HG03342 (cell line): ENCODE measurements around the gene SPNS3.

Experiments
- ATAC-seq: cut with Tn5 transposase; IDR thresholded peaks from one replicate; pipeline ENCODE4 v1.9.1; 2021; ENCODE audit warnings: mild to moderate bottlenecking, moderate library complexity; ENCODE audit not compliant: unreplicated experiment

SPNS3 gene

DNA sequence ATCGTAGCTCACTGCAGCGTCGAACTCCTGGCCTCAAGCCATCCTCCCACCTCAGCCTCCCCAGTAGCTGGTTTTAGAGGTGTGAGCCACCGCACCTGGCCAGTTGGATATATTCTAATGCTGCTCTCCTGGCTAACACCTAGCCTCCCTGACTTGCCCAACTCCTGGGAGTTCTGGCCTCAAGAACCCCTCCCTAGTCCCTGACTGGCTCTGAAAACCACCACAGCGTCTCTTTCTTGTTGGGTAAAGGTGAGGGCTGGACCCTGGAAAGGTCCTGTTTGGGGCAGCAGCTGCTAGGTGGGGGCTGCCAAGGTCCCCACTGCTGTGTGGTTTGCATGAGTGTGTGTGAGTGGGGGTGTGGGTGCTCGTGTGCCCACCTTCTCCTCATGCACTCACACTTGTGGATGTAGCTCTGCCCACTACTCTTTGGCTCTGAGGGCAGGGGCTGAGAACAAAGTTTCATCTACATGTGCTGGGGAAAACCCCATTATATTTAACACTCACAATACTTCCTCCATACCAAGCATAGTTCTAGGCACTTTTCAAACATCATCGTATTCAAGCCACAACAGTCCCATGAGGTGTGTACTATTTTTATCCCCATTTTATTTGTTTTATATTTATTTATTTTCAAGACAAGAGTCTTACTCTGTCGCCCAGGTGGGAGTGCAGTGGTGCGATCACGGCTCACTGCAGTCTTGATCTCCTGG is 7.1 kb upstream of the SPNS3 start:
- no peak for ATAC-seq

DNA sequence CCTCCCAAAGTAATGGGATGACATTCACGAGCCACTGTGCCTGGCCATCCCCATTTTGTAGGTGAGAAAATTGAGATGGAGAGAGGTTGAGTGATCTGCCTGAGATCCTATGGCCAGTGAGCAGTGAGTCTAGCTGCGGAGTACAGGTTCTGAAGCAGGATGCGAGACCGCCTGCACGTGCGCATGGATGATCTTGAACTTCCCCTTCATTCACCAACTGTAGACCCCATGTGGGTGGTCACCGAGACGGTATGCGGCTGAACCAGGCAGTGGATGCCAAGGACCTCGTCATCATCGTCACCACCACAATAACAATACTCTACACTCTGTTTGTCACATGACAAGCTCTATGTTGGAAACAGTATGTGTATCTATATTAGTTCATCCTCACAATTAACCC is 6.2 kb upstream of the SPNS3 start:
- ATAC-seq: no peak

DNA sequence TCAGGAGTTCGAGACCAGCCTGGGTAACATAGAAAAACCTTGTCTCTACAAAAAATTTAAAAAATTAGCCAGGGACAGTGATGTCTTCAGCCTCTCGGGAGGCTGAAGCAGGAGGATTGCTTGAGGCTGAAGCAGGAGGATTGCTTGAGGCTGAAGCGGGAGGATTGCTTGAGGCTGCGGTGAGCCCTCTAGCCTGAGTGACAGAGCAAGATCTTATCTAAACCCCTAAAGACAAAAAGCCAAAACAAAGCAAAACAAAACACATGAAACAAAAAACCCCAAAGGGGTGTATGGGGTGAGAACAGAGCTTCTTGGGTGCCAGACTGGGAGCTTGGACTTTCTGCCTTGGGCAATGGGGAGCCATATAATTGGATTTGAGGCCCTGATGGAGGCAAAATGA is 2.6 kb downstream of the SPNS3 start:
- no peak for ATAC-seq

DNA sequence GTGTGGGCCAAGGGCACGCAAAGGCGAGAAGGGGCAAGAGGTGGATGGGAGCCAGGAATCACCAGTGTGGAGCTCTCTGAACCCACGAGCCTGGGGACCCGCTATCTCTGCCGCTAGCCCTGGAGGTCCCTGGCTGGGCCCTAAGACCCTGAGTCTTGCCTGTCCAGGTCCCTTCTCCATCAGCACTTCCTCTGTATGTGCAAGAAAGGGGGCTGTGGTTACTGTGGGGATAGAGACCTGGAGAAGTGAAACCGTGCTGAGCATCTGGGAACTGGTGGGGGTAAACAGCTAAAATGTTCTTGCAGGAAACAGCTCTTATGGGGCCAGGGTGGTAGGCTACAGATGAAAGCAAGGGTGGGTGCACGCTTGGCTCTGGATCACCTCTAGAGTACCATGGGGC is 3.1 kb downstream of the SPNS3 start:
- no peak for ATAC-seq

DNA sequence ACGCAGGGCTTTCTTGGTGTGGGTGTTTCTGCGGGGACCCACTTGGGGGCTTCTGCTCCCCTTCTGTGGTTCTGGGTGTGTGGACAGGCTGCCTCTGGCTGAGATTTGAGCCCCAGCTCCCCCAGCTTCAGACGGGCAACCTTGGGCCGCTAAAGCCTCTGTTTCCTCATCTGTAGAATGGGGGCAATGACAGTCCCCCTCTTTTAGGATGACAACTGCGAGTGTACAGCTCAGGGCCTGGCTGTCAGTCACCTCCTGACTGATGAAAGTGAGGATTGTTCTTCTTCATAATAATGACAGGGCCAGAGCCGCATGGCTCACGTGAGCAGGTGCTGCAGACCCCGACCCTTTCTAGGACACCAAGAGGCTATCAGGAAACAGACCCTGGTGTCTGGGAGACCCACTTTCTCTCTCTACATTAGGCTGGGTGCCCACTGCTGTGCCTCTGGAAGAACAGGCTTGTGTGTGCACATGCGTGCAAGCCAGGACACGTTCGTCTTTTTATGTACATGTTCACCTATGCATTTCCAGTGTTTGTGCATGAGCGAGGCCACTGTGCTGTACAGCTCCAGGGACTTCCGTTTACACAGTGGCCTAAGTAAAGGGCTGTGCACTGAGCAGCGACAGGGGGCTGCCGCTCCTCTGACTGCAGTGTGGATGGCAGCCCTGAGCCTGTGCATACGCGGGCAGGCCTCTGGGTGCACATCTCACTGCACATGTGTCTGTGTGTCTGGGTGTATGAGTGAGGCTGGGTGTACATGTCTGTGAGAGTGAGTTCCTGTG is 4.6 kb downstream of the SPNS3 start:
- no peak for ATAC-seq

DNA sequence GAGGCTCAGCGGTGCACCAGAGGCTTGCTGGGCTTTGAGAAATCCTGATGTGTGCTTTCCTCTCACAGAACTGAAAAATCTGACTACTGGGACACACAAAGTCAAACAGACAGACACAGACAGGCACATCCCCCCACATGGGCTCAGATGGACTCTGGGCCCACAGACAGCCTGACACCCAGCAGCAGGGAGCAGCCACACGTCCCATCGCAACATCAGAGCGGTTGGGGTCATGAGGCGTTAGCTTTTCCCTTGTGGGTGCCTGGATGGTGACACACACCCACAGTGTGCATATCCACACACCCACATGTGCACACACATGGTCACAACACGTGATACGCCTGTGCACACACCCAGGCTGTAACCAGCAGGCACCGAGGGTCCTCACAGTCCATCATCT is 6.3 kb downstream of the SPNS3 start:
- ATAC-seq: no peak

DNA sequence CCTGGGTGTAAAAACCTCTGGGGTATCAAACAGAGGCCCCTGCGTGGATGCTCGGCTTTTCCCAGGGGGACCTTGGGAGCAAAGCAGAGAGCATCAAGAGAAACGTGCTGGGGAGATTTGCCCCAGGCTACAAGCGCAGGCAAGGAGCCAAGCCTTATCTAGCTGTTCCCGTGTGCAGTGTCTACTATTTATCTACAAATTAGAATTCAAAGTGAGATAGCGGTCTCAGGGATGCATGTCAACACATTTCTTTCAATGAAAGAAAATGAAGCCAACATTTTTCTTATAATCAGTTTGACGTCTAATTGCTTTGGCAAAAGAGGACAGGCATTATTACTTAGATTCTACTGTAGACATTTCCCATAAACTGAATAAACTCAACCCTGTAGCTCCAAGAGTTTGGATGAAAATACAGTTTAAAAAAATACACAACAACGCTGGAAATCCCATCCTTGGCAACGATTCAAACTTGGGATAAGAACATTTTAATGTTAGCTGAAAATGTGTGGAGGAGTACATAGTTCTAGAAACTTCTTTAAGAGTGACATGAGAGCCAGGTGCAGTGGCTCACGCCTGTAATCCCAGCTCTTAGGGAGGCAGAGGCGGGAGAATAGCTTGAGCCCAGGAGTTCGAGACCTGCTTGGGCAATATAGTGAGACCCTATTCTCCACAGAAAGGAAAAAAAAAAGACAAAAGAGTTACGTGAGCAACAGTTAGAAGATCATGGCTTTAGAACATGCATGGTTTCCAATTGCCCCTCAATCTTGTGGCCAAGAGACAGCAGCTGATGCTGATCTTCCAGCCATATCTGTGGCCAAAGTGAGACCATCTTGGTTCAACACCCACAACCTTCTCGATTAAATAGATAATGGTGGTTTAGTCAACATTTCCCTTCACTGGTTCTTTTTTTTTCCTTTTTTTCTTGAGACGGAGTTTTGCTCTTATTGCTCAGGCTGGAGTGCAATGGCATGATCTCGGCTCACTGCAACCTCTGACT is 7.2 kb downstream of the SPNS3 start:
- no peak for ATAC-seq

DNA sequence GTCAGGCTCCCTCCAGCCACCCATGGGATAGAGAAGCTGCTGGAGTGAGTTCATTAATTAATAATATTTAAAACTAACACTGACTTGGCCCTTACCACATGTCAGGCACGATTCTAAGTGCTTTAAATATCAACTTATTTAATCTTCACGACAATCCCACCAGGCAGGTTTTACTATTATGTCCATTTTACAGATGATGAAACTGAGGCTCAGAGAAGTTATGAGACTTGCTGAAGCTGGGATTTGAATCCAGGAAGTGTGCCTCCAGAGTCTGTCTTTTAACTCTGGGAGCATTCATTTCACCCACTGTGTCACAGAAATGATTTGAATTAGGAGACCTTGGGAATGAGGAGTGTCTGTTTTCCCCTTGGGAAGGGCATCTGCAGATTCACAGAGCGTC is 8.8 kb downstream of the SPNS3 start:
- no peak for ATAC-seq

DNA sequence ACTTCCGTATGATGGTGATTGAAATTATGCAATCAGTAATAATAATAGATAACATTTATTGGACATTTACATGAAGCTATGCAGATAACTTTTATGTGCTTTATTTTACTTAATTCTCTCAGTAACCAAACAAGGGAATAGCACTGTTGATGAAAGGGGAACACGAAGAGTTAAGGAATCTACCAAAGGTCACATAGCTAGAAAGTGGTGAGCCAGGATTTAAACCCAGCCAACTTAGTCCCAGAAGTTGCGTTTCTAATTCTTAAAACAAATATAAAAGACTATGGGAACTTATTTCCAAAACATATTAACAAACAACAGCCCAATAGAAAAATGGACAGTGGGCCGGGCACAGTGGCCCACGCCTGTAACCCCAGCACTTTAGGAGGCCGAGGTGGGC is 9.7 kb downstream of the SPNS3 start:
- no peak for ATAC-seq

DNA sequence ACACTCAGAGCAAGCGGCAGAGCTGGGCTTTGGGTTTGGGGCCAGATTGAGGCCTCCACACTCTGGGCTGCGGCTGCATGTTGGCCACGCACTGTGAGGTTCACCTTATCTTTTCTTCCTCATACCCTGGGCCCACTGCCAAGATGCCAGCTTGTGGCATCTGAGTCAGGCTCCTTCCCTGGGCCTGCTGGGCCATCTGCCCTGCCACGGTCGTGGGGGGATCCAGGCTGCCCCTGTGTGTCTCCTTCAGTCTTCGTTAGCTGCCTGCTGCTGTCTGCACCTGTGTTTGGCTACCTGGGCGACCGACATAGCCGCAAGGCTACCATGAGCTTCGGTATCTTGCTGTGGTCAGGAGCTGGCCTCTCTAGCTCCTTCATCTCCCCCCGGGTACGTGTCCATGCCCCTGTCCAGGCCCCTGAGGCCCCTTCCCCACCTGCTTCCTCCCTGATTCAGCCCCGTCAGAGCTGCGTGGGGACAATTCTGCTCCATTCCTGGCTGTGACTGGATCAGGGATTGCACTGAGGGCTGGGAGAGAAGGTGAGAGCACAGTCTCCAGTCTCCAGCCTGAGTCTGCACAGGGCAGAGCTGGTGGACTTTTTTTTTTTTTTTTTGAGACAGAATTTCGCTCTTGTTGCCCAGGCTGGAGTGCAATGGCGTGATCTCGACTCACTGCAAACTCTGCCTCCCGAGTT is 11.2 kb downstream of the SPNS3 start:
- ATAC-seq: no peak

DNA sequence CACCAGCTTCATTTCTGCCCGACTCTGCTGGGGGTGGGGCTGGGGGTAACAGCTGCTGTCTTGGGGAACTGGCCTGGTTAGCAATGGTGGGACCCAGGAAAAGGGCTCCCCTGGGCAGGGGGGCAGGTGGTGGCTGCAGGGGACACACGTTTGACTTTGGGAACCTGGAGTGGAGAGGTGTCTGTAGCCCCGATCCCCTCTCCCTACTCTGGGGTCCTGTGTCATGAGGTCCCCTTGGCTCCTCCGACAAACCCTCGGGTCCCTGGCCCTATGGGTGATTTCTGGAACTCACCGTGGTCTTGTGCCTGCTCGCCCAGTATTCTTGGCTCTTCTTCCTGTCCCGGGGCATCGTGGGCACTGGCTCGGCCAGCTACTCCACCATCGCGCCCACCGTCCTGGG is 12.0 kb downstream of the SPNS3 start:
- ATAC-seq: no peak

DNA sequence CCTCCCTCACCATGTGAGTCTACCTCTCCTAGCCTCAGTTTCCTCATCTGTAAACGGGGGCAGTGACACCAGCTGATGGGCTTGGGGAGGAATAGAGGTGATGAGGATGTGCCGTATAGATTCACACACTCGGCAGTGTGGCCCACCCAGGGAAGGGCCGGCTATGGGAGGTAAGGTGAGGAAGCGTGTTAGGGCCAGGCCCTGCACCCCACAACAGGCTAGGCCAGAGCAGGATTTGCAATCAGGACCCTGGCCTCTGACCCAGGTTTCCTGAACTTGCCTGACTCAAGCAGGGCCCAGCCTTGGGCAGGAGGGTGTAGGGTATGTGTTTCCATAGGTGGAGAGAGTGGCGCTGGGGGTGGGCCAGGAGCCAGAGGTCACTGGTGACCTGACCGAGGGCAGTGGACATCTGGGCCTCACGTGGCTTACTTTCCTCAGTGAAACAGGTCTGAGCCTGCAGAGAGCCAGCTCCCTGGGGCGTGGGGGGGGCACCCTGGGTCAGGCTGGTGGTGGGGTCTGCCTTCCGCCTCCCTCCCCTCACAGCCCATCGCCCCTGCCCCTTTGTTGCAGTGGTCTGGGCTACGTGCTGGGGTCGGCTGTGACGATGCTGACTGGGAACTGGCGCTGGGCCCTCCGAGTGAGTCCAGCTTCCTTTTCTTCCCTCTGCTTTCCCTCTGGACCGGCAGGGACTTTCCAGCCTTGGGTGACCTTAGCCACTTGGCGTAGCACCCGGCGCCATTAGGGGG is 12.8 kb downstream of the SPNS3 start:
- no peak for ATAC-seq

DNA sequence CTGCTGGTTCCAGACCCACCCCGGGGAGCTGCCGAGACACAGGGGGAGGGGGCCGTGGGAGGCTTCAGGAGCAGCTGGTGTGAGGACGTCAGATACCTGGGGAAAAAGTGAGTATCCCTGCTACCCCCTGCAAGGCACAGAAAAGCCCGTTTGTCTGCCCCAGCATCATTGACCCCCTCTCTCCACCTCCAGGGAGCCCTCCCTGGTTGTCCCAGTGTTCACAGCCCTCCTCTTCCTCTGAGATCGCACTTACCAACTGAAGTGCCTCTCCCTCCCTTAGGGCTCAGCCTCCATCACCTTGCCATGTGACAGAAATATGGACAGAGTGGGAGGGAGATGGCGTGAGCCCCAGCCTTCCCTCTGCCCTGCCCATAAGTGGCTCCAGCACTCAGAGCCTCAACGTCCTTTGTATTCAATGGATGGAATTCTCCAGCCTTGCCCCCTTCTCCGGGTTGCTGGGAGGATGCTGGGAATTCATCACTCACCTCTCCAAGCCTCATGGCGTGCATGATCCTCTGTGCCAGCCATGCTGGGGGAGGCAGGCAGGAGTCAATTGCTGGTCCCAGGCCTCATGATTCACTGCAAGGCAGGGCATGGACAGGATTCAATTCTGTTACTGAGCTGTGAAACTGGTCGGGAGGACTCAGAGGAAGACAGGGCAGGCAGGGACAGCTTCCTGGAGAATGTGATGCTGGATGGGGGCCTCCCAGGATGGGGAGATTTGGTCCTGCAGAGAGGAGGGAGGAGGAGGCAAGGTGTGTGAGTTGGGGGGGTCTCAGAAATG is 14.6 kb downstream of the SPNS3 start:
- no peak for ATAC-seq

DNA sequence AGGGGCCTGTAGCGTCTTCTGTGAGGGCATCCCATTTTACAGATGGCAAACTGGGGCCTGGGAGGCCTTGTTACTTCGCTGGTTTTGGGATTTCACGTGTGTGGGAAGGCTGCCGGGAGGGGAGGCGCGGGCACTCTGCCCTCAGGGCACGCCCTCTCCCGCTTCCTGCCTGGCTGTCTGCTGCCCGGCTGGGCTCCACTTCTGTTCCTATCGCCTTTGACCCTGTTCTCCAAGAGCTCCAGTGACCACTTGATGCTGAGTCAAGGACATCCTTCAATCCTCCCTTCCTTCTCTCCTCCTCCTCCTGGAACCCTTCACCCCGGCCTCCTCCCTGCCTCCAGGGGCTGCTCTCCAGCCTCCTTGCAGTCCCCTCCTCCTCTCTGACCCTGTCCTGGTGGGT is 16.0 kb downstream of the SPNS3 start:
- ATAC-seq: no peak

DNA sequence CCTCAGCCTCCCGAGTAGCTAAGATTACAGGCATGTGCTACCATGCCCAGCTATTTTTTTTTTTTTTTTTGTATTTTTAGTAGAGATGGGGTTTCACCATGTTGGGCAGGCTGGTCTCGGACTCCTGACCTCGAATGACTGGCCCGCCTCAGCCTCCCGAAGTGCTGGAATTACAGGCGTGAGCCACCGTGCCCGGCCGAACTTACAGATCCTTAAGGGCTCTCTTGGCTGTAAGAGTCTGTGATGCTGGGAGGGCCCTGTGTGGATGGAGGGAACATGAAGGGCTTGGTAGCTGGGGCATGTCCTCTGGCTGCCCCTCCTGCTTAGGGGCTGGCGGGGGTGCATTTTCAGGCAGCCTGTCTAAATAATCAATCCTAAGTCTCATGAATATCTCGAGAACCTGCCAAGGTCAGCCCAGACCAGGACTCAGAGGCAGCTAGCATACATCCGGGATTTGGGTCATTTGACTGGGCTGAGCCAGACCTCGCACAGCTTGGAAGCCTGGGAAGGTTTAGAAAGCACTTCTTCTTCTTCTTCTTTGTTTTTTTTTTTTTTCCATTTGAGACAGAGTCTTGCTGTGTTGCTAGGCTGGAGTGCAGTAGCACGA is 17.1 kb downstream of the SPNS3 start:
- ATAC-seq: no peak

DNA sequence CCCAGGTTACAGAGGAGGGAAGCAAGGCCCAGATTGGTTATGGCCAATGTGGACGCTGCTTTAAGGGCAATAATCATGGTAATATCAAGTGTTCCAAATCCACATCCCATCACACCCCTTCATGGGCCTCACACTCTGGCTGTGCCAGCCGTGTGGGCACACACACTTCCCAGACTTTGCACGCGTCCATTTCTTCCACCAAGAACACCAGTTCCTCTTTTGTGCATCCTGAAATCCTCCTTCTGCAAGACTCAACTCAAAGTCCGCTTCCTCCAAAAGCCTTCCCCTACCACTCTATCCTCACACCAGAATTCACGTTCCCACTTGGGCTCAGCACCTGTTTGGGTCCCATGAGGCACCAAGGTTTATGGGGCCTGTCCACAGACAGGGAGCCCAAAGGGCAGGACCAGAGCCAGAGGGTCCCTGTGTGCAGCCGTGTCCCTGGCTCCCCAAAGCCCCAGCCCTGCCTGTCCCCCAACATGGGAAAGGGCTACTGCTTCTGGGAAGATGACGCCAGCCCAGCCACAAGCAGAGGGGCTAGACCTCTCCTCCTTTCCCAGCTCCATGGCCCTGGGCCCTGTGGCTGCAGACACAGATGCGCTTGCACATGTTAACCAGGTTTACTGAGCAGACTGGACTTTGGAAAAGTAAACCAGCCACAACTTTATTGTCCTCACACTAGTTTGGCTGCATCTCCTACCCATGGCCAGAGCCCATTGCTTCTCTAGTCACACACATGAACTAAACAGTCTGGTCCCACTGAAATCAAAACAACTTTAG is 20.3 kb downstream of the SPNS3 start:
- no peak for ATAC-seq

DNA sequence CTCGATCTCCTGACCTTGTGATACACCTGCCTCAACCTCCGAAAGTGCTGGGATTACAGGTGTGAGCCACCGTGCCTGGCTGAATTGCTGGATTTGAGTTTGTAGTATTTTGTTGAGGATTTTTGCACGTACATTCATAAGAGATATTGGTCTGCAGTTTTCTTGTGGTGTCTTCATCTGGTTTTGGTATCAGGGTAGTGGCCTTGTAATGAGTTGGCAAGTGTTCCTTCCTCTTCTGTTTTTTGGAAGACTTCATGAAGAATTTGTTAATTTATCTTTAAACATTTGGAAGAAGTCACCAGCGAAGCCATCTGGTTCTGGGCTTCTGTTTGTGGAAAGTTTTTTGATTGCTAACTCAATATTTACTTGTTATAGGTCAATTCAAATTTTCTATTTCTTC is 26.9 kb downstream of the SPNS3 start:
- ATAC-seq: no peak

DNA sequence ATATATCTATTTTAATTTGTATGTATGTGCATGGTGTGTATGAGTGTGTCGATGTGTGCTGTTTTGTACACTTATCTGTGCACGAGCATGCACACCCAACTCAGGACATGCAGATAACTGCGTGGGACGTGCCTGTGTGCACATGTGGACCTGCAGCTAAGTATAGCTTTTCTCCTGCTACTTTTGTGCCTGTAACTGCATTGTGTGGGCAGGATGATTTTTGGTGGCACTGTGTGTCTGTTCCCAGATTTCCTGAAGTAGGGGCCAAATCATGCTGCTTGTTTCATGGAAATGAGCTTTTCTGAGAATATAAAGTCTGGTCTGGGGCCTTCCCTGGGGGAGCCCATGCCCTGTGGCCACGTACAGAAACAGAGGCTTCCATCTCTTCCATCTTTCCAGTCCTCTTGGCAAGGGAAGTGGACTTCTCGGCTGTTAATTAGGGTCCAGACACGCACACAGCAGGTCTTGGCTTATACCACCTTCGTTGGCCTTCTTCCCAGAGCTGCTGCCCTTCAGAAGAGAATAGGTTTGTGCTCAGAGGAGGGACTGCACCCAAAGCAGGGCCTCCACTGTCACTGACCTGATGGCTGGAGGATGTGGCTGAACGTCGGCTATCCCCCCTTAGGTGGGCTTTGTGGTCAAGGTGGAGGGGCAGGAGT is 30.2 kb downstream of the SPNS3 start:
- ATAC-seq: no peak
